Ovary (tissue), 9 donors: Measurements from ENCODE around the gene HMBS. TPM values are rescaled to one million over a fixed set of nuclear protein-coding genes. Genes with fewer than 3 reads are reported as not detected.

Experiments
- DNase-seq, 5 donors: peaks; one replicate each; pipeline ENCODE4 v3.0.0-alpha.2; 2019 to 2020
- H3K27ac ChIP-seq, 2 donors: fragments of 200-600 bp; one replicate each; pipeline versions ENCODE4 v1.5.1 to v1.8.0; 2019 to 2022
- H3K27me3 ChIP-seq: fragments of 200-600 bp; one replicate; pipeline ENCODE4 v1.8.0; 2022
- H3K36me3 ChIP-seq: fragments of 200-600 bp; sonication (generic); one replicate; pipeline ENCODE4 v1.5.1; 2019
- H3K4me1 ChIP-seq: one replicate; pipeline ENCODE4 v1.8.1; 2013; ENCODE audit warnings: mild to moderate bottlenecking, moderate library complexity; ENCODE audit not compliant: insufficient read depth
- H3K4me3 ChIP-seq: fragments of 200-600 bp; sonication (generic); one replicate; pipeline ENCODE4 v1.5.1; 2017
- H3K9me3 ChIP-seq, 2 donors: fragments of 200-600 bp in 1 of 2; sonication (generic) in 1 of 2; one replicate each; pipeline versions ENCODE4 v1.5.1 to v1.8.1; 2013 to 2019; ENCODE audit warnings: mild to moderate bottlenecking in 1 of 2, moderate library complexity in 1 of 2
- CTCF ChIP-seq, 3 donors: fragments of 450-650 bp in 2 of 3; fragments of 200-600 bp in 1 of 3; IDR thresholded peaks; one replicate each; pipeline versions ENCODE4 v1.5.1 to v1.8.0; 2016 to 2022; ENCODE audit warnings: antibody characterized with exemption in 3 of 3, mild to moderate bottlenecking in 1 of 3
- EP300 ChIP-seq: sonication (generic); formaldehyde crosslinking; IDR thresholded peaks from one replicate; pipeline ENCODE4 v1.6.1; 2017; ENCODE audit warnings: antibody characterized with exemption
- POLR2A ChIP-seq: fragments of 450-650 bp; IDR thresholded peaks from one replicate; pipeline ENCODE4 v1.6.1; 2017; ENCODE audit warnings: antibody characterized with exemption, mild to moderate bottlenecking, moderate library complexity
- WGBS, 3 donors: extraction: QIAGEN DNeasy Blood & Tissue Kit in 1 of 3; methylation state at CpG; one replicate each; pipeline versions ENCODE4 v1.1.5 to v1.1.7; 2013 to 2017; 5-methylcytosine and 5-hydroxymethylcytosine counted together
- intact Hi-C, 4 donors: fragments of 100-400 bp; cut with DNase I; formaldehyde crosslinking; loops; one replicate each; pipeline versions ENCODE4 v1.11.0 to v1.15.1; 2022 to 2023
- polyA plus RNA-seq, 2 donors: library from polyadenylated mRNA; stranded (reverse); fragments of 200-250 nt in 1 of 2; fragments of 350-450 nt in 1 of 2; fragmentation: Illumina TruSeq in 1 of 2; extraction: RNeasy Lipid Tissue Mini Kit (QIAGEN cat#74804) in 1 of 2; gene quantifications; one replicate each; pipeline ENCODE4 v1.2.3, GENCODE V29; 2013 to 2014
- total RNA-seq, 7 donors: library from RNA; depleted of rRNA in 2 of 7; stranded (reverse); fragments of >200 nt in 2 of 7; fragmentation: NEBNext Ultra II Directional in 3 of 7; extraction: Animal tissue kit (Norgen Biotek cat#: 25700) in 3 of 7; gene quantifications; one replicate each; pipeline versions ENCODE4 v1.1.0 to v1.2.4, GENCODE V29; 2016 to 2023
- donor health status: DM: no; HTN: no; CAD: no; lungs with moderate emphysema.
- donor health status: DM: no; HTN: no; CAD: no.
- donor health status: Bipolar disorder and iron deficiency.
- donor health status: DM: yes; HTN: yes; CAD: no.
- donor health status: DM: no; HTN: no; CAD: no.
- donor health status: DM: yes; HTN: yes; CAD: no.

Gene HMBS
- total and polyA plus RNA-seq, 9 donors: 1.1 to 19.4 (median 7.6) TPM

GRCh38 chr11:119120639-119121007 is 35.9 kb downstream of the HMBS start:
- H3K9me3 ChIP-seq: no peaks in the 10 kb centered on the region
- no peaks in the 10 kb centered on the region for H3K36me3 ChIP-seq
- no peaks in the 10 kb centered on the region for H3K27me3 ChIP-seq
- no peak for TF ChIP-seq CTCF (IDR thresholded peaks at IDR 0.05)
- no peak for TF ChIP-seq EP300
- TF ChIP-seq POLR2A: no peak
- no peak for DNase-seq
- peaks cover 10% of the 10 kb centered on the region for H3K4me1 ChIP-seq
- peak overlapping the region; percentile 28 to 79 for H3K27ac ChIP-seq
- 7 to 15% (median 11%) methylated on average over 5 of the region's 5 CpGs for WGBS, 3 donors
- H3K4me3 ChIP-seq: peak overlapping the region; percentile 47
- intact Hi-C loops: no loop called here

- H3K27ac ChIP-seq: peak within 1 kb of the TSS; percentile 28 to 79
- TF ChIP-seq POLR2A (peak; percentile 69), CTCF (IDR thresholded peaks at IDR 0.05) (no peak)
- peak within 1 kb of the TSS; percentile 96 for H3K4me3 ChIP-seq
- no peaks in the 10 kb centered on the region for H3K9me3 ChIP-seq
- intact Hi-C loops: no loop called here
- WGBS, 3 donors: 0 to 1% (median 1%) methylated on average over 39 to 54 of the region's 54 CpGs
- DNase-seq: peak; percentile 99 to 100 (median 100)
- peaks cover 10% of the 10 kb centered on the region for H3K4me1 ChIP-seq
- no peaks in the 10 kb centered on the region for H3K36me3 ChIP-seq
- H3K27me3 ChIP-seq: no peaks in the 10 kb centered on the region
These were observed 36.5 kb downstream of the HMBS start, which contains the start of gene HINFP for GRCh38 chr11:119121008-119121810. TSS of gene HINFP (plus strand) at chr11:119121580. CDS start at chr11:119126945, 5,365 bp downstream.

GRCh38 chr11:119121811-119122124 is 37.1 kb downstream of the HMBS start:
- peak overlapping the region; percentile 96 for H3K4me3 ChIP-seq
- intact Hi-C loops: no loop called here
- 1 to 2% (median 1%) methylated on average over 20 of the region's 20 CpGs for WGBS, 3 donors
- peaks cover 10% of the 10 kb centered on the region for H3K4me1 ChIP-seq
- H3K27ac ChIP-seq: peak overlapping the region in 1 of 2 donors; percentile 68
- H3K36me3 ChIP-seq: no peaks in the 10 kb centered on the region
- H3K27me3 ChIP-seq: no peaks in the 10 kb centered on the region
- no peak for TF ChIP-seq EP300
- no peak for TF ChIP-seq CTCF (IDR thresholded peaks at IDR 0.05)
- TF ChIP-seq POLR2A: no peak
- H3K9me3 ChIP-seq: no peaks in the 10 kb centered on the region
- DNase-seq: no peak

GRCh38 chr11:119125821-119126220 is 41.1 kb downstream of the HMBS start:
- TF ChIP-seq CTCF (IDR thresholded peaks at IDR 0.05): no peak
- no peak for TF ChIP-seq EP300
- TF ChIP-seq POLR2A: no peak
- intact Hi-C loops: no loop called here
- WGBS, 3 donors: 88 to 90% (median 88%) methylated on average over 6 of the region's 6 CpGs
- Histone ChIP-seq H3K9me3 (no peaks in the 10 kb centered on the region), H3K27ac (no peak overlapping the region), H3K4me3 (no peak overlapping the region), H3K4me1 (peaks cover 8% of the 10 kb centered on the region), H3K36me3 (no peaks in the 10 kb centered on the region), H3K27me3 (no peaks in the 10 kb centered on the region)
- no peak for DNase-seq
